Spleen (tissue), 7 donors: Measurements from ENCODE around the gene DHRS7C.

Experiments used
- CTCF ChIP-seq, 11 experiments: fragments of 200-600 bp in 7 of 11; fragments of 450-650 bp in 4 of 11; sonication (generic) in 4 of 11; IDR thresholded peaks in 8 of 11; conservative IDR thresholded peaks in 3 of 11; 1 replicate in 7 of 11; 2 replicates in 4 of 11; pipeline versions ENCODE4 v1.4.0 to v1.8.0; 2016 to 2021; ENCODE audit warnings: antibody characterized with exemption in 11 of 11, inconsistent platforms in 4 of 11, mild to moderate bottlenecking in 1 of 11
- POLR2A ChIP-seq, 3 donors: fragments of 450-650 bp; IDR thresholded peaks; one replicate each; pipeline ENCODE4 v1.5.1; 2017; ENCODE audit warnings: antibody characterized with exemption in 3 of 3, mild to moderate bottlenecking in 1 of 3
- POLR2AphosphoS5 ChIP-seq, 3 donors: sonication (generic); formaldehyde crosslinking; IDR thresholded peaks; one replicate each; pipeline ENCODE4 v1.5.1; 2017; ENCODE audit warnings: antibody characterized with exemption in 3 of 3
- donor health status: DM: no; HTN: no; CAD: no; lungs with moderate emphysema.
- donor health status: DM: no; HTN: no; CAD: no.
- donor health status: DM: no; HTN: no; CAD: no.

GRCh38 chr17:9767432-9767991 lies 23.9 kb downstream of the DHRS7C start:
- TF ChIP-seq CTCF (IDR thresholded peaks at IDR 0.05 in 8 of 11, conservative IDR thresholded peaks at IDR 0.05 in 3 of 11) (no peak), POLR2A (IDR thresholded peaks at IDR 0.05) (no peak), POLR2AphosphoS5 (IDR thresholded peaks at IDR 0.05) (no peak)
